NCI-H460 (cell line): Measurements from ENCODE around the gene DLX5. TPM values are rescaled to one million over a fixed set of nuclear protein-coding genes. Genes with fewer than 3 reads are reported as not detected.
A peak's percentile ranks its signal among the peaks of the same experiment; 100 is the strongest.
"Not testable (repeated sequence)": the region's sequence is repeated elsewhere in the genome, so short reads cannot be mapped to it uniquely, and the experiment has no call there.

Experiments used
- DNase-seq: peaks from one replicate; pipeline ENCODE4 v3.0.0-alpha.2; 2016; ENCODE audit warnings: low read depth; ENCODE audit errors: extremely low read depth
- polyA plus RNA-seq: library from polyadenylated mRNA; depleted of rRNA; stranded (reverse); fragments of >200 nt; gene quantifications from 2 replicates; pipeline ENCODE4 v1.2.3, GENCODE V29; 2014; cell fraction: nucleus; rRNA removed
- total RNA-seq: library from RNA; depleted of rRNA; stranded (reverse); fragments of >200 nt; shearing (Covaris generic); gene quantifications from 2 replicates; pipeline ENCODE4 v1.2.3, GENCODE V29; 2014; rRNA removed

Gene DLX5
- not detected in 2 replicates for total RNA-seq
- polyA plus RNA-seq = not detected in 2 replicates

- DNase-seq = no peak
Measured at GRCh38 chr7:97024209-97025129, at the start of gene DLX5. TSS of gene DLX5 (minus strand) at chr7:97024831. CDS start at chr7:97024623, 208 bp downstream.

DNA sequence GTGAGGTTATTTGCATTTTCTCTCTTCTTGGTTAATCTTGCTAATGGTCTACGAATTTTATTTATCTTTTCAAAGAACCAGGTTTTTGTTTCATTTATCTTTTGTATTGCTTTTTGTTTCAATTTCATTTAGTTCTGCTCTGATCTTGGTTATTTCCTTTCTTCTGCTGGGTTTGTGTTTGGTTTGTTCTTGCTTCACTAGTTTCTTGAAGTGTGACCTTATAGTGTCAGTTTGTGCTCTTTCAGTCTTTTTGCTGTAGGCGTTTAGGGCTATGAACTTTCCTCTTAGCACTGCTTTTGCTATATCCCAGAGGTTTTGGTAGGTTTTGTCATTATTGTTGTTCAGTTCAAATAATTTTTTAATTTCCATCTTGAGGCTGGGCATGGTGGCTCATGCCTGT lies 47.4 kb upstream of the DLX5 start:
- not testable (repeated sequence) for DNase-seq

GRCh38 chr7:97064972-97065587 lies 40.4 kb upstream of the DLX5 start:
- DNase-seq = peak; percentile 49

DNA sequence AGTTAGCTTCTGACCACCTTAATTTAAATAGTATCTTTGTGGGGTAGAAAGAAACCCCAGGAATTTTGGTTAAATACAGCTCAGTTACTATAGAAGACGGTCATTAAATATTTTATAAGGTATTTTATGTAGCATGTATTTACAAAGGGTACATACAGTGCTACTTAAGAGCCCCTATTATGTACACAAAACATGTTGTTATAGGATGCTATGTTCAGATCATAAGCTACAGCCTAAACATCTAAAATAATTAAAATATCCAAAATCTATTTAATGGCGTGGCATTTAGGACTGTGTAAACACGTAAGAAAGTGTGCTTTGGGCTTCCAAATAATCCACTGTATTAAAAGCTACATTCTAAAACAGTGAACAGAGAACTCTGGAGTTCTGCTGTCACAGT lies 39.4 kb upstream of the DLX5 start:
- no peak for DNase-seq

- DNase-seq = no peak
Measured at GRCh38 chr7:97043281-97043680, 18.6 kb upstream of the DLX5 start.

GRCh38 chr7:97039374-97040065 lies 14.9 kb upstream of the DLX5 start:
- DNase-seq = no peak

- not testable (repeated sequence) for DNase-seq
Measured at GRCh38 chr7:97034213-97034852, 9.7 kb upstream of the DLX5 start.

GRCh38 chr7:97027427-97028234 lies 3.0 kb upstream of the DLX5 start:
- peak; percentile 68 for DNase-seq

- DNase-seq = no peak
Measured at GRCh38 chr7:97026715-97027426, 2.2 kb upstream of the DLX5 start.

GRCh38 chr7:97025983-97026714 lies 1.5 kb upstream of the DLX5 start:
- DNase-seq = no peak

DNA sequence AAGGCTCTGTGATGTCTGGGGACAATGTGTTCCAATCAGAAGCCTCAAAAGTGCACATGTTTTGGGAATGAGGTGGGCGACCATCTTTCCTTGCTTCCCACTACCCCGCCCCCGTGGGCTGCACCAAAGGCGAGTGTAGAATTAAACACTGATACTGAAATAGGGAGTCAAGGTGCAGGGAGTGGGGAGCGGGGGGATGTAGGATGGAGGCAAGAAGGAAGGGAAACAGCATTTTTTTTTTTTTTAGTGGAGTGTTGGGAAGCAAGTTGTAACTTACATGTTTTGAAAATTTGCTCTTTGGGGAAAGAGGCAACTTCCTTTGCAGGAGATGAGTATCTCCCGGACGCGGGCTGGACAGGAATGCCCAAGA lies 484 bp upstream of the DLX5 start:
- no peak for DNase-seq

GRCh38 chr7:97022491-97023306 lies 1.9 kb downstream of the DLX5 start:
- no peak for DNase-seq

DNA sequence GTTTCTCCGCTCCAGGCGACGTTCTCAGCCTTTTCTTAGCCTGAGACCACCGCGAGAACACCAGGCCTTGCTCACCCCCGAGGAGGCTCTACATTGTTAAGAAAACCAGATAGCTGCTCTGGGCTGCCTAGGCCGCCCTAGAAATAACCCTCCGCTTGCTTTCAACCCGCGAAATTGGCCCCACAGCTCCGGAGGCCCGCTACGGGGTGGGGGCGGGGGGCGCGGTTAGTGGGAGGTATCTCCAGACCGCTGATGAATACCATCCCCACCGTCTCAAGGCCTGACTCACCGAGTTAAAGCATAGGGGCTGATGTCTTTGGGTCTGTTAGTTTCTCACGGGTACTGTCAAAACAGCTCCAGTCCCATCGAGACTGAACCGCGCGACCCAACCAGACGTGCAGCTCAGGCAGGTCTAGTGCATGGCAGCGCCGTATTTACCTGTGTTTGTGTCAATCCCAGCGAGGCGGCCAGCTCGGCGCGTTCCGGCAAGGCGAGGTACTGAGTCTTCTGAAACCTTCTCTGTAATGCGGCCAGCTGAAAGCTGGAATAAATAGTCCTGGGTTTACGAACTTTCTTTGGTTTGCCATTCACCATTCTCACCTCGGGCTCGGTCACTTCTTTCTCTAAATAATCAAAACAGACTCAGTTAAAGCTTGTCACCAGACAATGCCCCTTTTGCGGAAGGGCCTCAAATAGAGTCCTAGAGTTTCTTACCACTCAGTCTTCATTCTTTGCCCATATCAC lies 2.7 kb downstream of the DLX5 start:
- DNase-seq = no peak

DNA sequence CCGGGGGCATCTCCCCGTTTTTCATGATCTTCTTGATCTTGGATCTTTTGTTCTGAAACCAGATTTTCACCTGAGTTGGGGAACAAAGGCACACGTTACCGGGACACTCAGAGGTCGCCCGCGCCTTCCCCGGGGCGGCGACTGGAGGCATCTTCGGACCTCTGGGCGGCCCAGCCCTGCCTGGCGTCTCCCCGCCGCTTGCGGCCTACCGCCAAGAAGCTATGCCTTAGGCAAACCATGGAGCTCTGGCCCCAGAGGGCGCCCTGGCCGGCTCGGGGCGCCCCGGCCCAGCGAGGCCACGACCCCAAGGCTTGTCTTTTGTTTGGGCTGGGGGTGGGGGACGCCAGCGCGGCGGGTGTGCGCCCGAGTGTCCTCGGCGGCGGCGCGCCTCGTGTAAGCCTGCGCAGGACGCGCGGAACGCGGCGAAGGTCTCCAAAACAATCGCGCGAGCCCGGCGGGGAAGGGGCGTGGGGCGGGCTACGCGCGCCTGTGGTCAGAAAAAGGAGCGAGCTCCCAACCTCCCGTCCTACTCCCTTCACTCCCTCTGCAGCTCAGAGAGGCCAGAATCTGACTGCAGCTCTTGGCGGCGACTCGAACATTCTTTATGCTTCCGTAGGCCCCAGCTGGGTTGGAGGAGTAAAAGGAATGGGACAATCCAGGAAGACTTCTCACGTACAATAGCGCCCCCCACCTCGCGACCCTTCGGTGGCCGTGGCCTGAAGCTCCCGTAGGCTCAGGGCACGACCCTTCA lies 3.5 kb downstream of the DLX5 start:
- no peak for DNase-seq

- DNase-seq = no peak
Measured at GRCh38 chr7:97020601-97020995, 4.0 kb downstream of the DLX5 start.

- DNase-seq = no peak
Measured at GRCh38 chr7:97019710-97020225, 4.9 kb downstream of the DLX5 start.
